Measurements from ENCODE around the gene LRP5. TPM values are rescaled to one million over a fixed set of nuclear protein-coding genes. Genes with fewer than 3 reads are reported as not detected.

The LRP5 gene
- total RNA-seq, 2 experiments from 2014 or later: 10.5 to 15.3 TPM

GRCh38 chr11:68363776-68364175, 51.4 kb downstream of the LRP5 start:
- ATAC-seq (no peak), DNase-seq (no peak)
- POLR2A ChIA-PET: interaction anchor here (0.6 kb wide), 1 partner anchor 406 kb away, joined by 3 read pairs; no protein-coding TSS in a partner anchor
- no peak overlapping the region for H3K27ac Mint-ChIP-seq
- H3K9me3 Mint-ChIP-seq: peaks cover 1% of the 10 kb centered on the region
- H3K27me3 Mint-ChIP-seq: no peaks in the 10 kb centered on the region
- TF ChIP-seq, protein P1, sequence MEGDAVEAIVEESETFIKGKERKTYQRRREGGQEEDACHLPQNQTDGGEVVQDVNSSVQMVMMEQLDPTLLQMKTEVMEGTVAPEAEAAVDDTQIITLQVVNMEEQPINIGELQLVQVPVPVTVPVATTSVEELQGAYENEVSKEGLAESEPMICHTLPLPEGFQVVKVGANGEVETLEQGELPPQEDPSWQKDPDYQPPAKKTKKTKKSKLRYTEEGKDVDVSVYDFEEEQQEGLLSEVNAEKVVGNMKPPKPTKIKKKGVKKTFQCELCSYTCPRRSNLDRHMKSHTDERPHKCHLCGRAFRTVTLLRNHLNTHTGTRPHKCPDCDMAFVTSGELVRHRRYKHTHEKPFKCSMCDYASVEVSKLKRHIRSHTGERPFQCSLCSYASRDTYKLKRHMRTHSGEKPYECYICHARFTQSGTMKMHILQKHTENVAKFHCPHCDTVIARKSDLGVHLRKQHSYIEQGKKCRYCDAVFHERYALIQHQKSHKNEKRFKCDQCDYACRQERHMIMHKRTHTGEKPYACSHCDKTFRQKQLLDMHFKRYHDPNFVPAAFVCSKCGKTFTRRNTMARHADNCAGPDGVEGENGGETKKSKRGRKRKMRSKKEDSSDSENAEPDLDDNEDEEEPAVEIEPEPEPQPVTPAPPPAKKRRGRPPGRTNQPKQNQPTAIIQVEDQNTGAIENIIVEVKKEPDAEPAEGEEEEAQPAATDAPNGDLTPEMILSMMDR (IDR thresholded peaks at IDR 0.05): no peak
- CTCF ChIA-PET: no interaction called here
- peaks cover 8% of the 10 kb centered on the region for H3K36me3 Mint-ChIP-seq (ENCODE audit: low read depth)
- no peak overlapping the region for H3K4me3 Mint-ChIP-seq
- H3K4me1 Mint-ChIP-seq (ENCODE audit: low read depth): no peaks in the 10 kb centered on the region
- intact Hi-C loops (cut with micrococcal nuclease): no loop called here

- Mint-ChIP-seq H3K4me3 (no peak overlapping the region), H3K27ac (no peak overlapping the region), H3K4me1 (ENCODE audit: low read depth) (no peaks in the 10 kb centered on the region), H3K27me3 (no peaks in the 10 kb centered on the region), H3K36me3 (ENCODE audit: low read depth) (peaks cover 5% of the 10 kb centered on the region), H3K9me3 (no peaks in the 10 kb centered on the region)
- intact Hi-C loops (cut with micrococcal nuclease): no loop called here
- ATAC-seq (no peak), DNase-seq (no peak)
- ChIA-PET POLR2A (no interaction called here), CTCF (no interaction called here)
- TF ChIP-seq, protein P1 (IDR thresholded peaks at IDR 0.05): no peak
These were observed 52.2 kb downstream of the LRP5 start for GRCh38 chr11:68364581-68364980.

- TF ChIP-seq, protein P1 (IDR thresholded peaks at IDR 0.05): no peak
- no peaks in the 10 kb centered on the region for H3K27me3 Mint-ChIP-seq
- ChIA-PET CTCF (no interaction called here), POLR2A (no interaction called here)
- DNase-seq (no peak), ATAC-seq (no peak)
- H3K9me3 Mint-ChIP-seq: no peaks in the 10 kb centered on the region
- H3K4me1 Mint-ChIP-seq (ENCODE audit: low read depth): no peaks in the 10 kb centered on the region
- H3K36me3 Mint-ChIP-seq (ENCODE audit: low read depth): peaks cover 2% of the 10 kb centered on the region
- H3K27ac Mint-ChIP-seq: no peak overlapping the region
- H3K4me3 Mint-ChIP-seq: no peak overlapping the region
- intact Hi-C loops (cut with micrococcal nuclease): no loop called here
These were observed 53.6 kb downstream of the LRP5 start for GRCh38 chr11:68365943-68366435.

GRCh38 chr11:68367252-68367651, 54.9 kb downstream of the LRP5 start:
- no peak for ATAC-seq

GRCh38 chr11:68369756-68370155, 57.4 kb downstream of the LRP5 start:
- Mint-ChIP-seq H3K27ac (no peak overlapping the region), H3K4me1 (ENCODE audit: low read depth) (no peaks in the 10 kb centered on the region), H3K9me3 (no peaks in the 10 kb centered on the region), H3K27me3 (no peaks in the 10 kb centered on the region), H3K4me3 (no peak overlapping the region), H3K36me3 (ENCODE audit: low read depth) (peaks cover 2% of the 10 kb centered on the region)
- ChIA-PET POLR2A (no interaction called here), CTCF (no interaction called here)
- intact Hi-C loops (cut with micrococcal nuclease): no loop called here
- TF ChIP-seq, protein P1 (IDR thresholded peaks at IDR 0.05): no peak
- no peak for DNase-seq
- no peak for ATAC-seq

More at GRCh38 chr11:68367252-68367651, 54.9 kb downstream of the LRP5 start:
- ChIA-PET POLR2A (no interaction called here), CTCF (interaction anchor here (0.7 kb wide), 1 partner anchor 15 kb away, joined by 3 read pairs; no protein-coding TSS in a partner anchor)
- H3K27ac Mint-ChIP-seq: no peak overlapping the region
- TF ChIP-seq, protein P1 (IDR thresholded peaks at IDR 0.05): no peak
- intact Hi-C loops (cut with micrococcal nuclease): no loop called here
- H3K4me3 Mint-ChIP-seq: no peak overlapping the region
- DNase-seq: no peak
- no peaks in the 10 kb centered on the region for H3K4me1 Mint-ChIP-seq (ENCODE audit: low read depth)
- no peaks in the 10 kb centered on the region for H3K27me3 Mint-ChIP-seq
- peaks cover 2% of the 10 kb centered on the region for H3K36me3 Mint-ChIP-seq (ENCODE audit: low read depth)
- no peaks in the 10 kb centered on the region for H3K9me3 Mint-ChIP-seq
